Duodenal mucosa (tissue), 2 donors: ENCODE data around the gene SMIM44.
"Not testable (repeated sequence)": the region's sequence is repeated elsewhere in the genome, so short reads cannot be mapped to it uniquely, and the experiment has no call there.

Experiments used
- H3K27ac ChIP-seq: one replicate; pipeline ENCODE4 v1.7.0; 2013; ENCODE audit warnings: low read depth, low read length
- H3K27me3 ChIP-seq, 2 donors: one replicate each; pipeline ENCODE4 v1.7.0; 2013; ENCODE audit warnings: low read length in 2 of 2, control low read depth in 1 of 2; ENCODE audit not compliant: insufficient read depth in 2 of 2, control insufficient read depth in 1 of 2
- H3K36me3 ChIP-seq, 2 donors: one replicate each; pipeline ENCODE4 v1.7.0; 2013; ENCODE audit warnings: low read length in 2 of 2, control low read depth in 1 of 2; ENCODE audit not compliant: insufficient read depth in 2 of 2, control insufficient read depth in 1 of 2
- H3K4me1 ChIP-seq, 2 donors: one replicate each; pipeline ENCODE4 v1.7.0; 2013; ENCODE audit warnings: low read length in 2 of 2, control low read depth in 1 of 2; ENCODE audit not compliant: insufficient read depth in 2 of 2, control insufficient read depth in 1 of 2
- H3K4me3 ChIP-seq, 2 donors: one replicate each; pipeline ENCODE4 v1.7.0; 2013; ENCODE audit warnings: low read length in 2 of 2, low read depth in 1 of 2
- H3K9ac ChIP-seq, 2 donors: one replicate each; pipeline ENCODE4 v1.7.0; 2013; ENCODE audit warnings: low read length in 2 of 2, low read depth in 1 of 2
- H3K9me3 ChIP-seq, 2 donors: one replicate each; pipeline ENCODE4 v1.7.0; 2013; ENCODE audit warnings: low read length in 2 of 2, control low read depth in 1 of 2; ENCODE audit not compliant: control insufficient read depth in 1 of 2

SMIM44 gene

DNA sequence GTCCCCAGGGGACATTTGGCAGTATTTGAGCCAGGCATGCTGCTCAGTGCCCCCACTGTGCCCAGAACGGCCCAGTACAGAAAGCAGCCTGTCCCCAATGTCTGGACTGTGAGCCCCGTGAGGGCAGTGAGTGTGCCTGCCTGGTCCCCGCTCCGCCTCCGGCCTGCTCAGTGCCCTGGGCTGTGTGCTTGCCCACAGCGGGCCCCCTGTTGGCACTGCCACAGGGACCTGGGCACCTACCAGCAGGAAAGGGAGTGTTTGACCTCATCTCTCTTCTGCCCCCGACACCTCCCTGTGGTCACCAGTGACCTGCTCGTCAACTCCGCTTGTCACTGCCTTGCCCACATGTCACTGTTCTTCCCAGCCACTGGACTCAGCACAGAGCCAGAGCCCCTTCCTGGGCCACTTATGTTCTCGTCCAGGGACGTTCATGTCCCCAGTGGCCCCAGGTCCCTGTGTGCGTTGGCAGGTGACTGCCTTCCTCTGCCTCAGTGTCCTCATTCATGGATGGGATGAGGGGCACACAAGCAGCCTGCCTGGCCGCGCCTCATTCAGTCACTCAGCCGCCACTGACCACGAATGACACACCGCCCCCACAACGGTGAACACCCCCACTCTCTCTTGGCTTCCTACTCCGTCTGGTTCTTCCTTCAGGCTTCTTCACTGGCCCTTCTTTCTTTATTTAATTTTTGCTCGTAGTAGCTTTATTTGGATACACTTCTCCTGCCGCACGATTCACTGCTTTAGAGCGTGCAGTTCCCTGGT is 25.7 kb upstream of the SMIM44 start:
- Histone ChIP-seq H3K9ac (peak overlapping the region in 1 of 2 donors; percentile 43), H3K4me1 (peaks cover 14 to 24% of the 10 kb centered on the region in 2 donors), H3K36me3 (peaks cover 8 to 31% of the 10 kb centered on the region in 2 donors), H3K9me3 (no peaks in the 10 kb centered on the region), H3K4me3 (no peak overlapping the region), H3K27ac (no peak overlapping the region), H3K27me3 (no peaks in the 10 kb centered on the region)

DNA sequence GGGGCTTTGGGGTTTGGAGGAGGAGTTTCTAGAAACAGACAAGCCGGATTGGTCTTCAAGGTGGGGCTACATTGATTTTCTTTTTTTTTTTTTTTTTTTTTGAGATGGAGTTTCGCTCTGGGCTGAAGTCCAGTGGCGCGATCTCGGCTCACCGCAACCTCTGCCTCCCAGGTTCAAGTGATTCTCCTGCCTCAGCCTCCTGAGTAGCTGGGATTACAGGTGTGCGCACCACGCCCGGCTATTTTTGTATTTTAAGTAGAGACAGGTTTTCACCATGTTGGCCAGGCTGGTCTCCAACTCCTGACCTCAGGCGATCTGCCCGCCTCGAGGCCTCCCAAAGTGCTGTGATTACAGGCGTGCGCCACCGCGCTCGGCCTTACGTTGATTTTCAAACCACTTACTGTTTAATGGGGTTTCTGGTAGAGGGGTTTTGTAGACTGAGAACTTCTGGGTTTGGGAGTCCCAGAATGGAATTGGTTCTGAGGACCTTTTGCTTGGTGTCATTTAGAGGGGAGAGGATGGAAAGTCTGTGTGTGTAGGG is 24.9 kb upstream of the SMIM44 start:
- Histone ChIP-seq H3K4me1 (peaks cover 12 to 21% of the 10 kb centered on the region in 2 donors), H3K9ac (peak overlapping the region in 1 of 2 donors; percentile 43), H3K36me3 (peaks cover 8 to 30% of the 10 kb centered on the region in 2 donors)
- not testable (repeated sequence) for H3K27ac ChIP-seq, H3K4me3 ChIP-seq, H3K9me3 ChIP-seq, H3K27me3 ChIP-seq

- peaks cover 8 to 30% of the 10 kb centered on the region in 2 donors for H3K36me3 ChIP-seq
- peak overlapping the region; percentile 47 for H3K27ac ChIP-seq
- no peaks in the 10 kb centered on the region for H3K9me3 ChIP-seq
- H3K9ac ChIP-seq, result peak overlapping the region; percentile 61 to 84
- peak overlapping the region; percentile 86 to 88 for H3K4me3 ChIP-seq
- H3K4me1 ChIP-seq, result peaks cover 8 to 20% of the 10 kb centered on the region in 2 donors
- no peaks in the 10 kb centered on the region for H3K27me3 ChIP-seq
These were observed 24.3 kb upstream of the SMIM44 start for GRCh38 chr19:3507371-3508120.

- peaks cover 8 to 20% of the 10 kb centered on the region in 2 donors for H3K4me1 ChIP-seq
- no peaks in the 10 kb centered on the region for H3K9me3 ChIP-seq
- peaks cover 8 to 24% of the 10 kb centered on the region in 2 donors for H3K36me3 ChIP-seq
- H3K27me3 ChIP-seq, result no peaks in the 10 kb centered on the region
- peak overlapping the region; percentile 50 for H3K27ac ChIP-seq
- peak overlapping the region; percentile 86 to 88 for H3K4me3 ChIP-seq
- H3K9ac ChIP-seq, result peak overlapping the region; percentile 61 to 84
These were observed 23.4 kb upstream of the SMIM44 start for GRCh38 chr19:3506384-3507340.

DNA sequence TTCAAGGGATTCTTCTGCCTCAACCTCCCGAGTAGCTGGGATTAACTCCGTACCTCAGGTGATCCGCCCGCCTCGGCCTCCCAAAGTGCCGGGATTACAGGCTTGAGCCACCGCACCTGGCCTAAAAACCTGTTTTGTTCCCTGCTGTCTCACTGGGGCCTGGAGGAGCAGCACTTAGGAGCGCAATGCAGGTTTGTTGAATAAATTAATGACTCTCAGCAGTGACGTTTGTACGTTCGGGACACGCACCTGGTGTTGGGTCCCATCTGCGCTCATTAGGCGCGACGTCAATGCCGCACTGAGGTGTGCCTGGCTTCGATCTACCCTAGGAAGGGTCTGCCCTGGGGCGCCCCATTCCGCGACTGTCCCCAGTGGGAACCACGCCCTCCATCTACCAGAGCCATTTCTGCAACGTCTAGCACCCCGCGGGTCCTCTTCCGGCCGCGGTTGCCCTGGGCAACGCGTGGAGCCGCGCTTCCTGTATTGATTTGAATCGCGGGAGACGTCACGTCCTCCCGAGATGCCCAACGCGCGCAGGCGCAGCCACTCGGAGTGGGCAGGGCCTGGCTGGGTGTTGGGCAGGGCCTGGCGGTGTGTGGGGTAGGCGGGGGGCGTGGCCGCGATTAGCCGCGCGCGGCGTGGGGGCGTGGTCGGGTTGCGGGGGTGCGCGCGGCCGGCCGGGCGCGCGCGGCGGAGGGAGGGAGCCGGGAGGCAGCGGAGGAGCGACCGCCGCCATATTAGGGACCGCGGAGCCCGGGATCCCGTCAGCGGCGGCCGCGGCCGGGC is 22.6 kb upstream of the SMIM44 start, which contains the start of gene FZR1:
TSS of gene FZR1 (plus strand) at position 714 of the 786 bp plus-strand sequence. CDS start 16,679 bp downstream, outside the sequence.
- H3K4me1 ChIP-seq, result peaks cover 11 to 21% of the 10 kb centered on the region in 2 donors
- peak within 1 kb of the TSS; percentile 93 for H3K27ac ChIP-seq
- H3K27me3 ChIP-seq, result no peaks in the 10 kb centered on the region
- H3K9me3 ChIP-seq, result no peaks in the 10 kb centered on the region
- peak within 1 kb of the TSS; percentile 84 to 91 for H3K9ac ChIP-seq
- peak within 1 kb of the TSS; percentile 86 to 94 for H3K4me3 ChIP-seq
- H3K36me3 ChIP-seq, result peaks cover 8 to 18% of the 10 kb centered on the region in 2 donors

DNA sequence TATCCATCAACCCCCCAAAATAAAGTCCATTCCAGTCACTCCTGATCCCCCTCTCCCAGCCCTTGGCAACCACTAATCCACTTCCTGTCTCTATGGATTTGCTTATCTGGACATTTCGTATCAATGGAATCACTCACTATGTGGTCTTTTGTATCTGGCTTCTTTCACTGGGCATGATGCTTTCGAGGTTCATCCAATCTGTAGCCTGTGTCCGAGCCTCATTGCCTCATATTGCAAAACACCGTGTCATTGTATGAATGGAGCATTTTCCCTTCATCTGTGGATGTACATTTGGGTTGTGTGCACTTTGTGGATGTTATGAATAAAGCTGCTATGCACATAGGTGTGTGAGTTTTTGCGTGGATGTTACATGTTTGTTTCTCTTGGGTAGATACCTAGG is 21.5 kb upstream of the SMIM44 start:
- no peaks in the 10 kb centered on the region for H3K27me3 ChIP-seq
- no peaks in the 10 kb centered on the region for H3K9me3 ChIP-seq
- H3K9ac ChIP-seq, result peak overlapping the region in 1 of 2 donors; percentile 25
- H3K36me3 ChIP-seq, result peaks cover 8% of the 10 kb centered on the region in 2 donors
- H3K4me3 ChIP-seq, result no peak overlapping the region
- H3K27ac ChIP-seq, result no peak overlapping the region
- H3K4me1 ChIP-seq, result peaks cover 15 to 26% of the 10 kb centered on the region in 2 donors

- Histone ChIP-seq H3K4me1 (peaks cover 18 to 28% of the 10 kb centered on the region in 2 donors), H3K9ac (no peak overlapping the region), H3K27me3 (no peaks in the 10 kb centered on the region), H3K4me3 (no peak overlapping the region), H3K9me3 (no peaks in the 10 kb centered on the region), H3K27ac (no peak overlapping the region), H3K36me3 (no peaks in the 10 kb centered on the region)
These were observed 19.9 kb upstream of the SMIM44 start for GRCh38 chr19:3503036-3503572.

- no peaks in the 10 kb centered on the region for H3K27me3 ChIP-seq
- peaks cover 10 to 20% of the 10 kb centered on the region in 2 donors for H3K4me1 ChIP-seq
- no peaks in the 10 kb centered on the region for H3K9me3 ChIP-seq
- no peak overlapping the region for H3K4me3 ChIP-seq
- no peak overlapping the region for H3K9ac ChIP-seq
- H3K27ac ChIP-seq, result no peak overlapping the region
- H3K36me3 ChIP-seq, result peaks cover 0 to 7% of the 10 kb centered on the region in 2 donors
These were observed 18.5 kb upstream of the SMIM44 start for GRCh38 chr19:3501780-3502179.
